HG02852 (cell line): ENCODE data around the gene CYSRT1.
"Not testable (repeated sequence)": the region's sequence is repeated elsewhere in the genome, so short reads cannot be mapped to it uniquely, and the experiment has no call there.

Experiments
- ATAC-seq: cut with Tn5 transposase; IDR thresholded peaks from one replicate; pipeline ENCODE4 v1.9.1; 2021; ENCODE audit warnings: mild to moderate bottlenecking, moderate library complexity; ENCODE audit not compliant: unreplicated experiment

CYSRT1 gene

GRCh38 chr9:137235424-137236237, 10.7 kb downstream of the CYSRT1 start:
- no peak for ATAC-seq

- no peak for ATAC-seq
Observed at GRCh38 chr9:137236238-137236935, 11.4 kb downstream of the CYSRT1 start.

- no peak for ATAC-seq
Observed at GRCh38 chr9:137236936-137237421, 12.0 kb downstream of the CYSRT1 start.

- ATAC-seq: no peak
Observed at GRCh38 chr9:137237759-137238726, 13.1 kb downstream of the CYSRT1 start.

- ATAC-seq: not testable (repeated sequence)
Observed at GRCh38 chr9:137239541-137240200, 14.7 kb downstream of the CYSRT1 start.

- ATAC-seq: peak; percentile 23
Observed at GRCh38 chr9:137240318-137240840, 15.4 kb downstream of the CYSRT1 start.

- peak; percentile 75 for ATAC-seq
Observed at GRCh38 chr9:137240841-137241489, 16.0 kb downstream of the CYSRT1 start, which contains the start of gene TUBB4B. Gene TUBB4B, plus strand, starts transcription at chr9:137241287. Its CDS starts 74 bp downstream, at chr9:137241361.

- ATAC-seq: peak; percentile 10
Observed at GRCh38 chr9:137241490-137242268, 16.7 kb downstream of the CYSRT1 start.

GRCh38 chr9:137242269-137243203, 17.6 kb downstream of the CYSRT1 start:
- ATAC-seq: no peak

- not testable (repeated sequence) for ATAC-seq
Observed at GRCh38 chr9:137243266-137243625, 18.3 kb downstream of the CYSRT1 start.

- ATAC-seq: no peak
Observed at GRCh38 chr9:137243626-137244485, 18.9 kb downstream of the CYSRT1 start.

- no peak for ATAC-seq
Observed at GRCh38 chr9:137244486-137245449, 19.8 kb downstream of the CYSRT1 start.

GRCh38 chr9:137245450-137246421, 20.8 kb downstream of the CYSRT1 start:
- ATAC-seq: no peak

GRCh38 chr9:137247135-137247915, 22.4 kb downstream of the CYSRT1 start:
- no peak for ATAC-seq
